Keratinocyte (primary cell): ENCODE measurements around the gene ADAMTS15.

Source experiments
- EZH2 ChIP-seq: IDR thresholded peaks from one replicate; pipeline ENCODE4 v1.6.1; 2012; ENCODE audit warnings: inconsistent platforms, mild to moderate bottlenecking, low read length, moderate library complexity
- TF ChIP-seq, protein P1 (sequence below), 3 experiments: IDR thresholded peaks in 1 of 3; conservative IDR thresholded peaks in 1 of 3; optimal IDR thresholded peaks in 1 of 3; 2 replicates in 2 of 3; 3 replicates in 1 of 3; pipeline versions ENCODE3 to v1.5.1; 2011; ENCODE audit warnings: low read length in 3 of 3, mild to moderate bottlenecking in 3 of 3, moderate library complexity in 2 of 3, control low read depth in 1 of 3, inconsistent platforms in 1 of 3; ENCODE audit not compliant: insufficient read depth in 2 of 3; ENCODE audit errors: extremely low read depth in 1 of 3

GRCh38 chr11:130439160-130439519 is 9.3 kb upstream of the ADAMTS15 start:
- TF ChIP-seq, protein P1, sequence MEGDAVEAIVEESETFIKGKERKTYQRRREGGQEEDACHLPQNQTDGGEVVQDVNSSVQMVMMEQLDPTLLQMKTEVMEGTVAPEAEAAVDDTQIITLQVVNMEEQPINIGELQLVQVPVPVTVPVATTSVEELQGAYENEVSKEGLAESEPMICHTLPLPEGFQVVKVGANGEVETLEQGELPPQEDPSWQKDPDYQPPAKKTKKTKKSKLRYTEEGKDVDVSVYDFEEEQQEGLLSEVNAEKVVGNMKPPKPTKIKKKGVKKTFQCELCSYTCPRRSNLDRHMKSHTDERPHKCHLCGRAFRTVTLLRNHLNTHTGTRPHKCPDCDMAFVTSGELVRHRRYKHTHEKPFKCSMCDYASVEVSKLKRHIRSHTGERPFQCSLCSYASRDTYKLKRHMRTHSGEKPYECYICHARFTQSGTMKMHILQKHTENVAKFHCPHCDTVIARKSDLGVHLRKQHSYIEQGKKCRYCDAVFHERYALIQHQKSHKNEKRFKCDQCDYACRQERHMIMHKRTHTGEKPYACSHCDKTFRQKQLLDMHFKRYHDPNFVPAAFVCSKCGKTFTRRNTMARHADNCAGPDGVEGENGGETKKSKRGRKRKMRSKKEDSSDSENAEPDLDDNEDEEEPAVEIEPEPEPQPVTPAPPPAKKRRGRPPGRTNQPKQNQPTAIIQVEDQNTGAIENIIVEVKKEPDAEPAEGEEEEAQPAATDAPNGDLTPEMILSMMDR (optimal IDR thresholded peaks at IDR 0.05 in 1 of 3, IDR thresholded peaks at IDR 0.05 in 1 of 3, conservative IDR thresholded peaks at IDR 0.05 in 1 of 3; ENCODE audit: extremely low read depth in 1 of 3, insufficient read depth in 2 of 3, low read length in 3 of 3), result no peak
- TF ChIP-seq EZH2, result no peak
